GM19395 (cell line): Measurements from ENCODE around the gene SLC9A3.
"Not testable (repeated sequence)": the region's sequence is repeated elsewhere in the genome, so short reads cannot be mapped to it uniquely, and the experiment has no call there.

Experiments used
- ATAC-seq: cut with Tn5 transposase; IDR thresholded peaks from one replicate; pipeline ENCODE4 v1.9.1; 2021; ENCODE audit warnings: mild to moderate bottlenecking, moderate library complexity; ENCODE audit not compliant: unreplicated experiment

The SLC9A3 gene

GRCh38 chr5:511476-511875, 12.8 kb downstream of the SLC9A3 start:
- ATAC-seq, result no peak

- ATAC-seq, result no peak
These were observed 13.7 kb downstream of the SLC9A3 start for GRCh38 chr5:510521-510920.

- no peak for ATAC-seq
These were observed 14.6 kb downstream of the SLC9A3 start for GRCh38 chr5:509611-510185.

GRCh38 chr5:507986-508575, 16.2 kb downstream of the SLC9A3 start:
- not testable (repeated sequence) for ATAC-seq

GRCh38 chr5:505951-506525, 18.2 kb downstream of the SLC9A3 start:
- ATAC-seq, result no peak

GRCh38 chr5:504326-505154, 19.7 kb downstream of the SLC9A3 start:
- no peak for ATAC-seq

GRCh38 chr5:502325-503079, 21.7 kb downstream of the SLC9A3 start:
- ATAC-seq, result no peak

GRCh38 chr5:501831-502184, 22.4 kb downstream of the SLC9A3 start:
- no peak for ATAC-seq

GRCh38 chr5:501105-501830, 23.0 kb downstream of the SLC9A3 start:
- ATAC-seq, result no peak

- ATAC-seq, result no peak
These were observed 23.8 kb downstream of the SLC9A3 start for GRCh38 chr5:500491-500890.

- ATAC-seq, result no peak
These were observed 24.7 kb downstream of the SLC9A3 start for GRCh38 chr5:499233-500209.

- ATAC-seq, result no peak
These were observed 26.3 kb downstream of the SLC9A3 start for GRCh38 chr5:497871-498509.

- no peak for ATAC-seq
These were observed 27.1 kb downstream of the SLC9A3 start for GRCh38 chr5:497090-497700.

- no peak for ATAC-seq
These were observed 28.2 kb downstream of the SLC9A3 start for GRCh38 chr5:496028-496427.

GRCh38 chr5:494667-495255, 29.5 kb downstream of the SLC9A3 start:
- ATAC-seq, result no peak

GRCh38 chr5:493758-494157, 30.5 kb downstream of the SLC9A3 start:
- no peak for ATAC-seq

- ATAC-seq, result no peak
These were observed 31.0 kb downstream of the SLC9A3 start for GRCh38 chr5:493119-493701.
